H9 (cell line): Measurements from ENCODE around the gene C3orf62. TPM values are rescaled to one million over a fixed set of nuclear protein-coding genes. Genes with fewer than 3 reads are reported as not detected.

Experiments
- DNase-seq: peaks from one replicate; pipeline ENCODE4 v3.0.0-alpha.2; 2017
- H2AFZ ChIP-seq: one replicate; pipeline ENCODE4 v1.6.1; 2013; ENCODE audit warnings: mild to moderate bottlenecking, low read length, control low read depth, moderate library complexity
- H2AK5ac ChIP-seq: 2 replicates; pipeline ENCODE4 v1.6.1; 2013; ENCODE audit warnings: low read length, control low read depth, mixed read lengths; ENCODE audit not compliant: insufficient read length
- H2BK120ac ChIP-seq: one replicate; pipeline ENCODE4 v1.6.1; 2013; ENCODE audit warnings: low read depth, mild to moderate bottlenecking, low read length, control low read depth, inconsistent platforms; ENCODE audit not compliant: poor library complexity, severe bottlenecking
- H2BK12ac ChIP-seq: 2 replicates; pipeline ENCODE4 v1.6.1; 2013; ENCODE audit warnings: low read length, control low read depth, mixed read lengths, low read depth; ENCODE audit not compliant: insufficient read length
- H2BK15ac ChIP-seq: 2 replicates; pipeline ENCODE4 v1.6.1; 2013; ENCODE audit warnings: low read depth, low read length, control low read depth
- H2BK20ac ChIP-seq: one replicate; pipeline ENCODE4 v1.6.1; 2013; ENCODE audit warnings: low read depth, mild to moderate bottlenecking, low read length, control low read depth, inconsistent platforms; ENCODE audit not compliant: poor library complexity, severe bottlenecking
- H2BK5ac ChIP-seq: 2 replicates; pipeline ENCODE4 v1.6.1; 2013; ENCODE audit warnings: low read length, control low read depth, mixed read lengths; ENCODE audit not compliant: insufficient read length
- H3K14ac ChIP-seq: 2 replicates; pipeline ENCODE4 v1.6.1; 2013; ENCODE audit warnings: low read length, control low read depth; ENCODE audit not compliant: insufficient read depth
- H3K18ac ChIP-seq: 2 replicates; pipeline ENCODE4 v1.6.1; 2013; ENCODE audit warnings: low read depth, mild to moderate bottlenecking, mixed read lengths, low read length, control low read depth; ENCODE audit not compliant: insufficient read length
- H3K23ac ChIP-seq: 2 replicates; pipeline ENCODE4 v1.6.1; 2013; ENCODE audit warnings: low read length, control low read depth, mixed read lengths, low read depth; ENCODE audit not compliant: insufficient read length
- H3K23me2 ChIP-seq: 2 replicates; pipeline ENCODE4 v1.6.1; 2013; ENCODE audit warnings: low read depth, mild to moderate bottlenecking, mixed read lengths, low read length, control low read depth; ENCODE audit not compliant: insufficient read length, poor library complexity, severe bottlenecking
- H3K27ac ChIP-seq: 2 replicates; pipeline ENCODE4 v1.5.1; 2013; ENCODE audit warnings: low read length, control low read depth, mixed read lengths, low read depth; ENCODE audit not compliant: insufficient read length
- H3K27me3 ChIP-seq: 2 replicates; pipeline ENCODE4 v1.6.1; 2013; ENCODE audit warnings: low read length, control low read depth, inconsistent platforms; ENCODE audit not compliant: insufficient read depth
- H3K4ac ChIP-seq: 2 replicates; pipeline ENCODE4 v1.6.1; 2013; ENCODE audit warnings: low read depth, mild to moderate bottlenecking, control low read depth, inconsistent platforms, low read length, moderate library complexity
- H3K4me1 ChIP-seq: 2 replicates; pipeline ENCODE4 v1.6.1; 2013; ENCODE audit warnings: low read length, control low read depth, inconsistent platforms; ENCODE audit not compliant: insufficient read depth
- H3K4me2 ChIP-seq: 2 replicates; pipeline ENCODE4 v1.6.1; 2013; ENCODE audit warnings: low read length, control low read depth, mixed read lengths; ENCODE audit not compliant: insufficient read length, insufficient read depth
- H3K56ac ChIP-seq: 2 replicates; pipeline ENCODE4 v1.6.1; 2013; ENCODE audit warnings: low read depth, mild to moderate bottlenecking, mixed read lengths, low read length, control low read depth; ENCODE audit not compliant: insufficient read length
- H3K79me1 ChIP-seq: 2 replicates; pipeline ENCODE4 v1.6.1; 2013; ENCODE audit warnings: low read depth, mild to moderate bottlenecking, moderate library complexity, low read length, control low read depth, inconsistent platforms; ENCODE audit not compliant: insufficient read depth, poor library complexity, severe bottlenecking
- H3K79me2 ChIP-seq: 2 replicates; pipeline ENCODE4 v1.6.1; 2013; ENCODE audit warnings: low read length, control low read depth, inconsistent platforms; ENCODE audit not compliant: insufficient read depth
- H3K9ac ChIP-seq: 2 replicates; pipeline ENCODE4 v1.6.1; 2013; ENCODE audit warnings: low read length, control low read depth, mixed read lengths; ENCODE audit not compliant: insufficient read length; ENCODE audit errors: extremely low read depth
- H3K9me3 ChIP-seq: one replicate; pipeline ENCODE4 v1.6.1; 2013; ENCODE audit warnings: low read depth, low read length, inconsistent platforms; ENCODE audit not compliant: control insufficient read depth
- H3T11ph ChIP-seq: one replicate; pipeline ENCODE4 v1.6.1; 2013; ENCODE audit warnings: mild to moderate bottlenecking, low read length, control low read depth, inconsistent platforms
- H4K20me1 ChIP-seq: one replicate; pipeline ENCODE4 v1.6.1; 2013; ENCODE audit not compliant: control insufficient read depth, insufficient read length, insufficient read depth
- H4K5ac ChIP-seq: 2 replicates; pipeline ENCODE4 v1.6.1; 2013; ENCODE audit warnings: low read depth, mild to moderate bottlenecking, mixed read lengths, low read length, control low read depth; ENCODE audit not compliant: insufficient read length
- H4K8ac ChIP-seq: replicated peaks from 2 replicates; pipeline ENCODE4 v1.6.1; 2013; ENCODE audit warnings: low read length, control low read depth, mixed read lengths, low read depth; ENCODE audit not compliant: insufficient read length
- H4K91ac ChIP-seq: 2 replicates; pipeline ENCODE4 v1.6.1; 2013; ENCODE audit warnings: low read depth, mild to moderate bottlenecking, moderate library complexity, mixed read lengths, low read length, control low read depth; ENCODE audit not compliant: insufficient read length
- H3K27ac Mint-ChIP-seq, 3 experiments: 2 replicates in 2 of 3; 3 replicates in 1 of 3; pipeline ENCODE4 v1.8.0; 2020 to 2021; ENCODE audit warnings: mixed read lengths in 3 of 3, mild to moderate bottlenecking in 1 of 3, moderate library complexity in 1 of 3
- H3K27me3 Mint-ChIP-seq: 2 replicates; pipeline ENCODE4 v1.8.0; 2021; ENCODE audit warnings: low read depth, mild to moderate bottlenecking, moderate library complexity, mixed read lengths
- H3K36me3 Mint-ChIP-seq, 3 experiments: 2 replicates in 2 of 3; 3 replicates in 1 of 3; pipeline ENCODE4 v1.8.0; 2020 to 2021; ENCODE audit warnings: low read depth in 3 of 3, mixed read lengths in 3 of 3; ENCODE audit not compliant: insufficient read depth in 1 of 3
- H3K4me1 Mint-ChIP-seq, 2 experiments: 2 replicates each; pipeline ENCODE4 v1.8.0; 2020; ENCODE audit warnings: mixed read lengths in 2 of 2
- H3K4me3 Mint-ChIP-seq, 2 experiments: 2 replicates in 1 of 2; 3 replicates in 1 of 2; pipeline ENCODE4 v1.8.0; 2020 to 2021; ENCODE audit warnings: mild to moderate bottlenecking in 2 of 2, mixed read lengths in 2 of 2, moderate library complexity in 1 of 2
- H3K9me3 Mint-ChIP-seq, 2 experiments: 2 replicates in 1 of 2; 3 replicates in 1 of 2; pipeline ENCODE4 v1.8.0; 2020; ENCODE audit warnings: mild to moderate bottlenecking in 2 of 2, mixed read lengths in 2 of 2, moderate library complexity in 1 of 2
- WGBS: extraction: QIAGEN DNeasy Blood & Tissue Kit; methylation state at CpG from one replicate; pipeline ENCODE4 v1.1.7; 2013; ENCODE audit warnings: missing lambda C conversion rate, low lambda C conversion rate, mixed read lengths; ENCODE audit not compliant: insufficient read length; ENCODE audit errors: extremely low coverage; 5-methylcytosine and 5-hydroxymethylcytosine counted together
- total RNA-seq: library from RNA; stranded (reverse); gene quantifications from 2 replicates; pipeline ENCODE4 v1.2.1, GENCODE V29; 2021
- TF ChIP-seq, protein P1 (sequence below): fragments of 200-600 bp; sonication (generic); conservative IDR thresholded peaks from 3 replicates; pipeline ENCODE4 v1.8.0; 2021; ENCODE audit warnings: antibody characterized with exemption, mild to moderate bottlenecking

Gene C3orf62
- total RNA-seq, 1 experiment from 2014 or later: 4.5 TPM

DNA sequence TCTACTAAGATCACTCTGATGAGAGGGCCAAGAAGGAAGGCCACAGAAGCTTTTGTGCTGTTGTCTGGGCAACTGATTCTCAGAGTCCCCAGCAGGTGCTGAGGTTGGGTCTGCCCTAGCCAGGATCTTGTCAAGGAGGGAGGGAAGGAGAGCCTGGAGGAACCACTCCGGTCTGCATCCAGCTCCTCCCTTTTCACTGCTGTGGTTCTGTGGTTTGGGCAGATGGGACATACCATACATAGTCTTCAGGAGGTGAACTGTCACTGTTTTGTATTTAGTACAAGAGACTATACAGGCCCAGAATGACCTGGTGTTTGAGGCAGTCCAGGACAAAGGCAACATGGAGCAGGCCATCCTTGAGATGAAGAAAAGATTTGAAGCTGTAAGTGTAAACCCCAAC, 21.9 kb downstream of the C3orf62 start:
- Histone ChIP-seq H4K8ac (no peak overlapping the region), H4K5ac (no peak overlapping the region), H3K27me3 (no peaks in the 10 kb centered on the region), H3K79me2 (no peaks in the 10 kb centered on the region), H3K9ac (no peak overlapping the region), H3K4me1 (no peaks in the 10 kb centered on the region), H3K27ac (no peak overlapping the region), H3K18ac (no peak overlapping the region), H3K4me2 (no peak overlapping the region), H3K23ac (no peak overlapping the region), H2BK12ac (no peak overlapping the region), H3K9me3 (no peaks in the 10 kb centered on the region), H3K23me2 (no peaks in the 10 kb centered on the region), H4K20me1 (no peaks in the 10 kb centered on the region), H4K91ac (no peak overlapping the region), H3K79me1 (no peaks in the 10 kb centered on the region), H3T11ph (no peak overlapping the region), H3K14ac (no peak overlapping the region), H2BK15ac (no peak overlapping the region), H2AK5ac (no peak overlapping the region), H2BK120ac (no peak overlapping the region), H2AFZ (no peak overlapping the region), H2BK20ac (no peak overlapping the region), H3K56ac (no peak overlapping the region), H3K4ac (no peak overlapping the region), H2BK5ac (no peak overlapping the region)
- Mint-ChIP-seq H3K9me3 (no peaks in the 10 kb centered on the region), H3K4me1 (peaks cover 3 to 6% of the 10 kb centered on the region in 2 experiments), H3K27me3 (no peaks in the 10 kb centered on the region), H3K36me3 (no peaks in the 10 kb centered on the region), H3K4me3 (no peak overlapping the region), H3K27ac (0 out of 7 replicates have a peak overlapping the region, but pooled peaks of 1 of the 3 experiments have one; percentile 10)
- no CpG with 5 or more reads among the region's 1 CpG for WGBS
- TF ChIP-seq, protein P1, sequence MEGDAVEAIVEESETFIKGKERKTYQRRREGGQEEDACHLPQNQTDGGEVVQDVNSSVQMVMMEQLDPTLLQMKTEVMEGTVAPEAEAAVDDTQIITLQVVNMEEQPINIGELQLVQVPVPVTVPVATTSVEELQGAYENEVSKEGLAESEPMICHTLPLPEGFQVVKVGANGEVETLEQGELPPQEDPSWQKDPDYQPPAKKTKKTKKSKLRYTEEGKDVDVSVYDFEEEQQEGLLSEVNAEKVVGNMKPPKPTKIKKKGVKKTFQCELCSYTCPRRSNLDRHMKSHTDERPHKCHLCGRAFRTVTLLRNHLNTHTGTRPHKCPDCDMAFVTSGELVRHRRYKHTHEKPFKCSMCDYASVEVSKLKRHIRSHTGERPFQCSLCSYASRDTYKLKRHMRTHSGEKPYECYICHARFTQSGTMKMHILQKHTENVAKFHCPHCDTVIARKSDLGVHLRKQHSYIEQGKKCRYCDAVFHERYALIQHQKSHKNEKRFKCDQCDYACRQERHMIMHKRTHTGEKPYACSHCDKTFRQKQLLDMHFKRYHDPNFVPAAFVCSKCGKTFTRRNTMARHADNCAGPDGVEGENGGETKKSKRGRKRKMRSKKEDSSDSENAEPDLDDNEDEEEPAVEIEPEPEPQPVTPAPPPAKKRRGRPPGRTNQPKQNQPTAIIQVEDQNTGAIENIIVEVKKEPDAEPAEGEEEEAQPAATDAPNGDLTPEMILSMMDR: no peak
- DNase-seq: no peak
